SH-SY5Y (cell line): ENCODE results near the gene PRB4.

ENCODE experiments used
- GATA2 ChIP-seq: IDR thresholded peaks from 2 replicates; pipeline ENCODE4 v1.6.1; 2011; ENCODE audit warnings: mild to moderate bottlenecking, low read depth, low read length
- GATA3 ChIP-seq: IDR thresholded peaks from 2 replicates; pipeline ENCODE4 v1.6.1; 2011; ENCODE audit warnings: low read depth, mild to moderate bottlenecking, low read length, moderate library complexity

Gene PRB4

GRCh38 chr12:11310336-11310735 is at the start of gene PRB4:
TSS of gene PRB4 (minus strand) at chr12:11310436. CDS start at chr12:11310398, 38 bp downstream.
- TF ChIP-seq GATA2 (no peak), GATA3 (no peak)

- TF ChIP-seq GATA2 (no peak), GATA3 (no peak)
These were observed 38.2 kb upstream of the PRB4 start for GRCh38 chr12:11348439-11348838.

GRCh38 chr12:11347810-11348209 is 37.6 kb upstream of the PRB4 start:
- TF ChIP-seq GATA3: no peak
- TF ChIP-seq GATA2: no peak

GRCh38 chr12:11344500-11344899 is 34.3 kb upstream of the PRB4 start:
- no peak for TF ChIP-seq GATA2
- TF ChIP-seq GATA3: no peak

- no peak for TF ChIP-seq GATA3
- TF ChIP-seq GATA2: no peak
These were observed 14.2 kb upstream of the PRB4 start for GRCh38 chr12:11324426-11324825.

- TF ChIP-seq GATA2: no peak
- TF ChIP-seq GATA3: no peak
These were observed 11.7 kb upstream of the PRB4 start for GRCh38 chr12:11321980-11322379.

GRCh38 chr12:11307143-11307542 is 3.1 kb downstream of the PRB4 start:
- TF ChIP-seq GATA3 (no peak), GATA2 (no peak)

GRCh38 chr12:11273449-11273848 is 36.8 kb downstream of the PRB4 start:
- TF ChIP-seq GATA3: no peak
- no peak for TF ChIP-seq GATA2

GRCh38 chr12:11269607-11270006 is 40.6 kb downstream of the PRB4 start, which contains the start of gene PRB3:
TSS of gene PRB3 (minus strand) at chr12:11269707. CDS start at chr12:11269669, 38 bp downstream.
- TF ChIP-seq GATA3 (no peak), GATA2 (no peak)

- no peak for TF ChIP-seq GATA2
- TF ChIP-seq GATA3: no peak
These were observed 45.7 kb downstream of the PRB4 start for GRCh38 chr12:11264501-11264900.
